Spleen (tissue), 11 donors: Measurements from ENCODE around the gene ASIC4. TPM values are rescaled to one million over a fixed set of nuclear protein-coding genes. Genes with fewer than 3 reads are reported as not detected.

Experiments
- DNase-seq: peaks from one replicate; pipeline ENCODE4 v3.0.0-alpha.2; 2020
- H3K27ac ChIP-seq, 8 donors: fragments of 200-600 bp; sonication (generic) in 7 of 8; 1 replicate in 4 of 8; 2 replicates in 4 of 8; pipeline versions ENCODE4 v1.5.0 to v1.8.0; 2016 to 2021; ENCODE audit warnings: inconsistent platforms in 4 of 8, mild to moderate bottlenecking in 4 of 8, moderate library complexity in 1 of 8
- H3K27me3 ChIP-seq, 7 donors: fragments of 200-600 bp; sonication (generic) in 6 of 7; replicated peaks in 1 of 7; 1 replicate in 4 of 7; 2 replicates in 3 of 7; pipeline versions ENCODE4 v1.5.0 to v1.8.0; 2016 to 2021; ENCODE audit warnings: inconsistent platforms in 3 of 7, mild to moderate bottlenecking in 1 of 7
- H3K36me3 ChIP-seq, 6 donors: fragments of 200-600 bp; sonication (generic) in 5 of 6; 1 replicate in 4 of 6; 2 replicates in 2 of 6; pipeline versions ENCODE4 v1.5.0 to v1.8.0; 2016 to 2021; ENCODE audit warnings: inconsistent platforms in 2 of 6
- H3K4me1 ChIP-seq, 6 donors: fragments of 200-600 bp; sonication (generic) in 5 of 6; 1 replicate in 3 of 6; 2 replicates in 3 of 6; pipeline versions ENCODE4 v1.5.0 to v1.8.0; 2016 to 2021; ENCODE audit warnings: inconsistent platforms in 3 of 6
- H3K4me3 ChIP-seq, 8 donors: fragments of 200-600 bp; sonication (generic) in 7 of 8; 1 replicate in 4 of 8; 2 replicates in 4 of 8; pipeline versions ENCODE4 v1.5.0 to v1.8.0; 2016 to 2021; ENCODE audit warnings: inconsistent platforms in 4 of 8, mild to moderate bottlenecking in 4 of 8, moderate library complexity in 2 of 8
- H3K9me3 ChIP-seq, 8 donors: fragments of 200-600 bp; sonication (generic) in 7 of 8; 1 replicate in 4 of 8; 2 replicates in 4 of 8; pipeline versions ENCODE4 v1.5.0 to v1.8.0; 2016 to 2021; ENCODE audit warnings: inconsistent platforms in 4 of 8
- POLR2A ChIP-seq, 3 donors: fragments of 450-650 bp; IDR thresholded peaks; one replicate each; pipeline ENCODE4 v1.5.1; 2017; ENCODE audit warnings: antibody characterized with exemption in 3 of 3, mild to moderate bottlenecking in 1 of 3
- POLR2AphosphoS5 ChIP-seq, 3 donors: sonication (generic); formaldehyde crosslinking; IDR thresholded peaks; one replicate each; pipeline ENCODE4 v1.5.1; 2017; ENCODE audit warnings: antibody characterized with exemption in 3 of 3
- whole genome bisulfite sequencing, 5 donors: extraction: QIAGEN DNeasy Blood & Tissue Kit in 3 of 5; methylation state at CpG; one replicate each; pipeline versions ENCODE4 v1.1.5 to v1.1.7; 2013 to 2018; 5-methylcytosine and 5-hydroxymethylcytosine counted together
- intact Hi-C: fragments of 100-400 bp; cut with DNase I; formaldehyde crosslinking; loops from one replicate; pipeline ENCODE4 v1.15.0; 2023; ENCODE audit warnings: low total_unique reads
- polyA plus RNA-seq, 3 donors: library from polyadenylated mRNA; stranded (reverse); fragments of 200-250 nt; gene quantifications; one replicate each; pipeline ENCODE4 v1.2.1, GENCODE V29; 2013
- total RNA-seq, 7 donors: library from RNA; depleted of rRNA in 3 of 7; stranded (reverse); fragments of >200 nt in 3 of 7; fragmentation: NEBNext Ultra II Directional in 4 of 7; extraction: Animal tissue kit (Norgen Biotek cat#: 25700) in 4 of 7; gene quantifications; one replicate each; pipeline versions ENCODE4 v1.1.0 to v1.2.1, GENCODE V29; 2016 to 2021
- TF ChIP-seq, protein P1 (sequence below), 11 experiments: fragments of 200-600 bp in 7 of 11; fragments of 450-650 bp in 4 of 11; sonication (generic) in 4 of 11; IDR thresholded peaks in 8 of 11; conservative IDR thresholded peaks in 3 of 11; 1 replicate in 7 of 11; 2 replicates in 4 of 11; pipeline versions ENCODE4 v1.4.0 to v1.8.0; 2016 to 2021; ENCODE audit warnings: antibody characterized with exemption in 11 of 11, inconsistent platforms in 4 of 11, mild to moderate bottlenecking in 1 of 11
- donor health status: healthy with polysubstance abuse.
- donor health status: DM: no; HTN: no; CAD: no; lungs with moderate emphysema.
- donor health status: DM: no; HTN: no; CAD: no.
- donor health status: Bipolar disorder and iron deficiency.
- donor health status: healthy.
- donor health status: DM: no; HTN: no; CAD: no.
- donor health status: DM: yes; HTN: yes; CAD: no.

ASIC4 gene
- total and polyA plus RNA-seq, 10 donors, result 0.04 to 0.32 (median 0.05) TPM; not detected in 6

DNA sequence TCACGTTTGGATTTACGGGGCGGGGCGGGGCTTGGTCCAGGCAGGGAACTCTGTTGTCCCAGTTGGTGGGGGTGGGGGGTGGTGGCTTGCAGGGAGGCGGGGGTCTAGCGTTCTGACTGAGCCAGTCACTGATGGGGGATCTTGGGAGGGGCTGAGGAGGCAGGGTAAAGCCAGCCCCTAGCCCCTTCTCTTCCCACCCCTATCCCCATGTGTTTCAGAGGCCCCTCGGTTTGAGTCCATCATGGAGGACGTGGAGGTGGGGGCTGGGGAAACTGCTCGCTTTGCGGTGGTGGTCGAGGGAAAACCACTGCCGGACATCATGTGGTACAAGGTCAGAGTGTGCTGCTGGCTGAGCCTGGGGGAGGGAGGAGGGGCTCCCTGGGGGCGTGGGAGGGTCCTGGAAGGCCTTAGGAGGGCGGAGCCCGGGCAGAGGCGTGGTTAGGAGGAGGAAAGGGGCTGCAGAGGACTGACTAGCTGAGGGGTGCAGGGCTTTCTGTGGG lies 37.6 kb upstream of the ASIC4 start:
- Histone ChIP-seq H3K27ac (no peak overlapping the region), H3K36me3 (no peaks in the 10 kb centered on the region), H3K4me1 (peaks cover 0 to 8% (median 2%) of the 10 kb centered on the region in 6 donors), H3K9me3 (no peaks in the 10 kb centered on the region), H3K4me3 (no peak overlapping the region), H3K27me3 (peaks cover 0 to 61% (median 0%) of the 10 kb centered on the region in 7 donors)
- TF ChIP-seq POLR2A (IDR thresholded peaks at IDR 0.05) (no peak), POLR2AphosphoS5 (IDR thresholded peaks at IDR 0.05) (no peak)
- TF ChIP-seq, protein P1, sequence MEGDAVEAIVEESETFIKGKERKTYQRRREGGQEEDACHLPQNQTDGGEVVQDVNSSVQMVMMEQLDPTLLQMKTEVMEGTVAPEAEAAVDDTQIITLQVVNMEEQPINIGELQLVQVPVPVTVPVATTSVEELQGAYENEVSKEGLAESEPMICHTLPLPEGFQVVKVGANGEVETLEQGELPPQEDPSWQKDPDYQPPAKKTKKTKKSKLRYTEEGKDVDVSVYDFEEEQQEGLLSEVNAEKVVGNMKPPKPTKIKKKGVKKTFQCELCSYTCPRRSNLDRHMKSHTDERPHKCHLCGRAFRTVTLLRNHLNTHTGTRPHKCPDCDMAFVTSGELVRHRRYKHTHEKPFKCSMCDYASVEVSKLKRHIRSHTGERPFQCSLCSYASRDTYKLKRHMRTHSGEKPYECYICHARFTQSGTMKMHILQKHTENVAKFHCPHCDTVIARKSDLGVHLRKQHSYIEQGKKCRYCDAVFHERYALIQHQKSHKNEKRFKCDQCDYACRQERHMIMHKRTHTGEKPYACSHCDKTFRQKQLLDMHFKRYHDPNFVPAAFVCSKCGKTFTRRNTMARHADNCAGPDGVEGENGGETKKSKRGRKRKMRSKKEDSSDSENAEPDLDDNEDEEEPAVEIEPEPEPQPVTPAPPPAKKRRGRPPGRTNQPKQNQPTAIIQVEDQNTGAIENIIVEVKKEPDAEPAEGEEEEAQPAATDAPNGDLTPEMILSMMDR (IDR thresholded peaks at IDR 0.05 in 8 of 11, conservative IDR thresholded peaks at IDR 0.05 in 3 of 11), result no peak
- DNase-seq, result no peak
- WGBS, 5 donors, result 6 to 18% (median 15%) methylated on average over 12 to 16 of the region's 16 CpGs
- intact Hi-C loops, result loop anchor here (10.0 kb wide), 1 partner anchor 58 kb away; no protein-coding TSS in a partner anchor

DNA sequence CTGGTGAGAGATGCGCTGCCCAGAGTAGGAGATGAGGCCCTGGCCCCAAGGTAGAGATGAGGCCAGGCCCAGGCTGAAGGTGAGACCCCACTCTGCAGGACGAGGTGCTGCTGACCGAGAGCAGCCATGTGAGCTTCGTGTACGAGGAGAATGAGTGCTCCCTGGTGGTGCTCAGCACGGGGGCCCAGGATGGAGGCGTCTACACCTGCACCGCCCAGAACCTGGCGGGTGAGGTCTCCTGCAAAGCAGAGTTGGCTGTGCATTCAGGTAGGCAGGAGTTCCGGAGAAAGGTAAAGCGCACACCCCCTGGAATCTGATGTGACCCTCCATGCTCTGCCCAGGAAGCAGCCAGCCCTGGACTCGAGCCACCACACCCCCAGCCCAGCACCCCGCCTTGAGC lies 37.1 kb upstream of the ASIC4 start:
- Histone ChIP-seq H3K9me3 (no peaks in the 10 kb centered on the region), H3K4me3 (no peak overlapping the region), H3K4me1 (peaks cover 0 to 8% (median 2%) of the 10 kb centered on the region in 6 donors), H3K27me3 (peaks cover 0 to 58% (median 0%) of the 10 kb centered on the region in 7 donors), H3K27ac (no peak overlapping the region), H3K36me3 (no peaks in the 10 kb centered on the region)
- TF ChIP-seq, protein P1 (IDR thresholded peaks at IDR 0.05 in 8 of 11, conservative IDR thresholded peaks at IDR 0.05 in 3 of 11), result no peak
- TF ChIP-seq POLR2A (IDR thresholded peaks at IDR 0.05) (no peak), POLR2AphosphoS5 (IDR thresholded peaks at IDR 0.05) (no peak)
- intact Hi-C loops, result loop anchor here (10.0 kb wide), 1 partner anchor 58 kb away; no protein-coding TSS in a partner anchor
- 76 to 87% (median 83%) methylated on average over 13 of the region's 13 CpGs for WGBS, 5 donors
- DNase-seq, result no peak

DNA sequence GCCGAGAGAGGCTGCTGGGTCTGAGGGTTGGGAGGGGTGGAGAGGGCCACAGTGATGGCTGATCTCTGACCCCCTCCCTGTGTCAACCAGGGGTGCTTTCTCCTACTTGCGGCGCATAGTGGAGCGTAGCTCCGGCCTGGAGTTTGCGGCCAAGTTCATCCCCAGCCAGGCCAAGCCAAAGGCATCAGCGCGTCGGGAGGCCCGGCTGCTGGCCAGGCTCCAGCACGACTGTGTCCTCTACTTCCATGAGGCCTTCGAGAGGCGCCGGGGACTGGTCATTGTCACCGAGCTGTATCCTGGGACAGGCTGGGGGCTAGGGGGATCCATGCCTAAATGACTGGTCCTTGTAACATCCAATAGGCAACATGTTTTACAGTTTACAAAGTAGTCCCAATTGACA lies 36.5 kb upstream of the ASIC4 start:
- intact Hi-C loops, result loop anchor here (10.0 kb wide), 1 partner anchor 57 kb away; no protein-coding TSS in a partner anchor

DNA sequence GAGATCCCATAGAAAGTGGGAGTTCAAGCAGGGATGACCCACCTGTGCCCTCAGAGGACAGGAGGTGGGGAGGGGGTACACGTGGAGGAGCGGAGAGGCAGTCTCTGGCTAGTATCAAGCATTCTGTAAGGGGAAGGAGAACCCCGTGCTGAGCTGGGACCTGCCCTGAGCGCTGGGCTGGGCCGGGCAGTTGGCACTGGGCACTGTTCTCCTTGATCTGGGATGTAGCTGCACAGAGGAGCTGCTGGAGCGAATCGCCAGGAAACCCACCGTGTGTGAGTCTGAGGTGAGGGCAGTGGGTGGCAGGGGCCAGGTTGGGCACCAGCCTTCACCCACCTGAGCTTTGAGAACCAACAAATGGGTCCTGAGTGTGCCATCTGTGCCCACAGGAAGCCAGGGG lies 35.4 kb upstream of the ASIC4 start:
- Histone ChIP-seq H3K4me1 (peaks cover 0 to 15% (median 7%) of the 10 kb centered on the region in 6 donors), H3K9me3 (no peaks in the 10 kb centered on the region), H3K27me3 (peaks cover 0 to 58% (median 17%) of the 10 kb centered on the region in 7 donors), H3K36me3 (no peaks in the 10 kb centered on the region), H3K27ac (no peak overlapping the region), H3K4me3 (no peak overlapping the region)
- TF ChIP-seq POLR2A (IDR thresholded peaks at IDR 0.05), result no peak
- TF ChIP-seq POLR2AphosphoS5 (IDR thresholded peaks at IDR 0.05), result no peak
- TF ChIP-seq, protein P1 (IDR thresholded peaks at IDR 0.05 in 8 of 11, conservative IDR thresholded peaks at IDR 0.05 in 3 of 11), result no peak
- no peak for DNase-seq
- 74 to 87% (median 82%) methylated on average over 8 of the region's 8 CpGs for WGBS, 5 donors
- intact Hi-C loops, result loop anchor here (10.0 kb wide), 1 partner anchor 56 kb away; no protein-coding TSS in a partner anchor

More for the DNA sequence above, 36.5 kb upstream of the ASIC4 start:
- TF ChIP-seq, protein P1 (IDR thresholded peaks at IDR 0.05 in 8 of 11, conservative IDR thresholded peaks at IDR 0.05 in 3 of 11), result no peak
- TF ChIP-seq POLR2A (IDR thresholded peaks at IDR 0.05) (no peak), POLR2AphosphoS5 (IDR thresholded peaks at IDR 0.05) (no peak)
- H3K36me3 ChIP-seq, result no peaks in the 10 kb centered on the region
- no peak overlapping the region for H3K27ac ChIP-seq
- WGBS, 5 donors, result 65 to 94% (median 92%) methylated on average over 13 to 15 of the region's 15 CpGs
- H3K4me3 ChIP-seq, result no peak overlapping the region
- H3K27me3 ChIP-seq, result peaks cover 0 to 58% (median 6%) of the 10 kb centered on the region in 7 donors
- no peak for DNase-seq
- H3K4me1 ChIP-seq, result peaks cover 0 to 8% (median 2%) of the 10 kb centered on the region in 6 donors
- H3K9me3 ChIP-seq, result no peaks in the 10 kb centered on the region
